GM21737 (cell line): ENCODE measurements around the gene PRDX1.
"Not testable (repeated sequence)": the region's sequence is repeated elsewhere in the genome, so short reads cannot be mapped to it uniquely, and the experiment has no call there.

Experiments
- ATAC-seq: cut with Tn5 transposase; IDR thresholded peaks from one replicate; pipeline ENCODE4 v1.9.1; 2021; ENCODE audit warnings: mild to moderate bottlenecking, moderate library complexity; ENCODE audit not compliant: unreplicated experiment

The PRDX1 gene

GRCh38 chr1:45507195-45507594, 14.5 kb downstream of the PRDX1 start:
- ATAC-seq: no peak

DNA sequence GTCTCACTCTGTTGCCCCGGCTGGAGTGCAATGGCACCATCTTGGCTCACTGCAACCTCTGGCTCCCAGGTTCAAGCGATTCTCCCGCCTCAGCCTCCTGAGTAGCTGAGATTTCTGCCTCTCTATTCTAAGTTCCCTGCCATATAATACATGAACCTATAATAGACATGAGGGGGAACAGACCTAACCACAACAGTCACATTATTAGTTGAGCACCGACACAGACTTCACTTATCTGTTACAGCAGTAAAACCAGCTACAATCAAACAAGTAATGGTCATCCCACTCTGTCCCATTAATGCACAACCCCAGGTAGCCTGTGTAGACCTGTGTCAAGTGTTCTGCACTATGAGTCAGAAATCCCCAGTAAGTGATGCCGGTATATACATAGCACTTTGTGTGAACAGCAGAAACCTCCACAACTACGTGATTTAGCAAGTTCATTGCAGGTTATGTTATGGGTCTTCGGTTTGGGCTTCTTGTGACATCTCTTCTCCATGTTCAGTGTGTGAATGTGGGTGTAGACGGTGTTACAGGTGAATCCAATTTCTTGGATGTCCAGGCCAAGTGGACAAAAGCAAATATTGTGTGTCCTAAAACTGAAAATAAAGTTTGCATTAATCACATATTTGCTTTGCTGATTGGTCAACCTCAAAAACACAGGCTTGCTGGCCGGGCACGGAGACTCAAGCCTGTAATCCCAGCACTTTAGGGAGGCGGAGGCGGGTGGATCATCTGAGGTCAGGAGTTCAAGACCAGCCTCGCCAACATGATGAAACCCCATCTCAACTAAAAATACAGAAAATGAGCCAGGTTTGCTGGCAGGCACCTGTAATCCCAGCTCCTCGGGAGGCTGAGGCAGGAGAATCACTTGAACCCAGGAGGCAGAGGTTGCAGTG, 18.0 kb downstream of the PRDX1 start:
- ATAC-seq: no peak

DNA sequence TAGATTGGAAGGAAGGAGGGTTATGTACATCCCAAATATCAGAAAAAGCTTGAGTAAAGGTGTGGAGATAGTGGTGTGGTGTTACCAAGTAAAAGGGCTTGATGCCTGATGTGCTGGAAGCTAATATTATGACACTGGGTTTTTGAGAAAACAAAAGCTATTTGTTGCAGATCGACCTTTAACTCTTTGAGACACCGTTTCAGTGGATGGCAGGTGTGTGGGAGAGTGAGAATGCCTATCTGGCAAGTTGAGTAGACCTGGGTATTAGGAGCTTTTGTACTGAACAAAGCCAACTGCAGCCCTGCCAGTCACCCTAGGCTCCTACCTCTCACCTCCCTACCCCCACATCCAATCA, 20.2 kb downstream of the PRDX1 start:
- no peak for ATAC-seq

DNA sequence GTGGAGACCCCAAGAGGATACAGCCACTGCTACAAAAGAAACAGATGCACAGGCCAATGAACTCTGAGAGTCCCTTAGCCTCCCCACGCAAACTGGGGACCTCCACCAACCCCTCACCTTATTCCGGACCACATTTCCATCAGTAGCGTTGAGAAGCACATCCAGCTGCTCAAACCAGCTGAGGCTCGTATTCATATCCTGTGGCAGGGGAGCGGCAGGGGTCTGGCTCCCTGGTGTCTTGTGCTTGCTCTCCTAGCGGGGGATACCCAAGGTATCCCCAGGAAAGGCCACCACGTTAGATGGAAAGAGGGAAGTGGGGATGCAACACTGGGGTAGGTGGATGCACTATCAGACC, 22.3 kb downstream of the PRDX1 start:
- ATAC-seq: no peak

DNA sequence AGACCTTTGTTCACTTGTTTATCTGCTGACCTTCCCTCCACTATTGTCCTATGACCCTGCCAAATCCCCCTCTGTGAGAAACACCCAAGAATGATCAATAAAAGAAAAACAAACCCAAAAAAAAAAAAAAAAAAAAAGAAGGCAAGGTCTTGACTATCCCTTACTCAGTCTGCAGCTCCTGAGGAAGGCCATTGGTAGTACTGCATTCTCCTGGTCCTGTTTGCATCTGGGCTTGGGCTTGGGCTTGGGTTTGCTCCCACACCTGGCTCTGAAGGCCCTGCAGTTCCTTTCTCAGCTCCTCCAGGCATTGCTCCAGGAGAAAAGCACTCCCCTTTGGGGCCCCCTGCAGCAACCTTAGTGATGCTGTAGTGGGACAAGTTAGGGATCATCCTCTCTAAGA, 23.4 kb downstream of the PRDX1 start:
- no peak for ATAC-seq

GRCh38 chr1:45493116-45493697, 28.5 kb downstream of the PRDX1 start:
- no peak for ATAC-seq

DNA sequence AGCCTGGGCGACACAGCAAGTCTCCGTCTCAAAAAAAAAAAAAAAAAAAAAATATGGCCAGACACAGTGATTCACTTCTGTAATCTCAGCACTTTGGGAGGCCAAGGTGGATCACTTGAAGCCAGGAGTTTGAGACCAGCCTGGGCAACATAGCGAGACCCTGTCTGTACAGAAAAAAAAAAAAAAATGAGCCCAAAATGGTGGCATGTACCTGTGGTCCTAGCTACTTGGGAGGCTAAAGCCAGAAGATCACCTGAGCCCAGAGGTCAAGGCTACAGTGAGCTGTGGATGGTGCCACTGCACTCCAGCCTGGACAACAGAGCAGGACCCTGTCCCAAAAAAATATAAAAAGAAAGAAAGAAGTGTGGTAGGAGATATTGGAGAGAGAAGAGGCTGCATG, 29.0 kb downstream of the PRDX1 start:
- ATAC-seq: no peak

GRCh38 chr1:45491487-45492260, 30.0 kb downstream of the PRDX1 start:
- ATAC-seq: no peak

GRCh38 chr1:45490626-45491486, 30.8 kb downstream of the PRDX1 start, which contains the start of gene TESK2:
Gene TESK2 (minus strand): TSS chr1:45491163. CDS start chr1:45457785, 33,378 bp downstream.
- ATAC-seq: peak; percentile 81

- ATAC-seq: no peak
Observed at GRCh38 chr1:45490121-45490625, 31.5 kb downstream of the PRDX1 start.

- ATAC-seq: not testable (repeated sequence)
Observed at GRCh38 chr1:45489379-45489778, 32.3 kb downstream of the PRDX1 start.

DNA sequence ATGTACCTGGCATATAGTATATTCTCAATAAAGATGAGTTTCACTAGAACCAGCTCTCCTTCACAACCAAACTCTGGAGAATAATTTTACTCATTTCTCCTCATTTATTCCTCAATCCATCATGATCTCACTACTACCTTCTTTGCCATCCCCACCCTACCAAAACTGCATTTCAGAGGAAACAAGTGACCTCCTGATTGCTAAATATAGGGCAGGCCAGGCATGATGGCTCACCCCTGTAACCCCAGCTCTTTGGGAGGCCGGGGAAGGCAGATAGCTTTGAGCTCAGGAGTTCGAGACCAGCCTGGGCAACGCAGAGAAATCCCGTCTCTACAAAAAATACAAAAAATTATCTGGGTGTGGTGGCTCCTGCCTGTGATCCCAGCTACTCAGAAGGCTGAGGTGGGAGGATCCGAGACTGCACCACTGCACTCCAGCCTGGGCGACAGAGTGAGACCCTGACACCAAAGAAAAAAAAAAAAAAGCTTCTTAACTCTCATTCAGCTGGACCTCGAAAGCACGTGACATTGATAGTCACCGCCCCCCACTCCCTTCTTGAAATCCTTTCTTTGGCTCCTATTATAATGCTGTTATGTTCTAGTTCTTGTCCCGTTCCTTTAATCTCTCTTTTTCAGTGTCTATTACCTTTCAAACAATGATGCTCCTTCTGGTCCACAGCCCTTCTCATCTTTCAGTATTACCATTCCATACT, 32.9 kb downstream of the PRDX1 start:
- ATAC-seq: no peak

- ATAC-seq: no peak
Observed at GRCh38 chr1:45485949-45486348, 35.7 kb downstream of the PRDX1 start.

DNA sequence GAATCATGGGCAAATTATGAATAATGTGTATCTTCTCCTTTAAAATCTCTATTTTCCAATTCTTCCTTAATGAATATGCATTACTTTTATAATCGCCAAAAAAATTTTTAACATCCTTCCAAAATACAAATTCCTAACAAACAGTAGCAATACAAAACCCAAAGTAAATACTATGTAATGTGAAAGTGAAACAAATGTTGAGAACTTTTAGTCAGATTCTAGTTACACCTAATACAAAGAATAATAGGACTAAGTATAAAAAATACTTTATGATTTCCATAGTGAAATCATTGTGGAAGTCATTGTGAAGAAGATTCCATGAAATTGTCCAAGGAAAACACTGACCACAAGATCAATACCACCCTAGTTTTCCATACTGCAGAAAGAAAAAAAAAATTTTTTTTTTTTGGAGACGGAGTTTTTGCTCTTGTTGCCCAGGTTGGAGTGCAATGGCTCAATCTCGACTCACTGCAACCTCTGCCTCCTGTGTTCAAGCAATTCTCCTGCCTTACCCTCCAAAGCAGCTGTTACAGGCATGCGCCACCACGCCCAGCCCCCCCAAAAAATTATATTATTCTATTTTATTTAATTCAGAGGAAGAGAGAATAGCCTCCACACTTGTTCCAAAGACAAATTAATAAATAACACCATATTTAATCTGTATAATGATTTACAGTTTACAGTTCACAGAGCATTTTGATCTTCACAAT, 42.5 kb downstream of the PRDX1 start:
- ATAC-seq: no peak

DNA sequence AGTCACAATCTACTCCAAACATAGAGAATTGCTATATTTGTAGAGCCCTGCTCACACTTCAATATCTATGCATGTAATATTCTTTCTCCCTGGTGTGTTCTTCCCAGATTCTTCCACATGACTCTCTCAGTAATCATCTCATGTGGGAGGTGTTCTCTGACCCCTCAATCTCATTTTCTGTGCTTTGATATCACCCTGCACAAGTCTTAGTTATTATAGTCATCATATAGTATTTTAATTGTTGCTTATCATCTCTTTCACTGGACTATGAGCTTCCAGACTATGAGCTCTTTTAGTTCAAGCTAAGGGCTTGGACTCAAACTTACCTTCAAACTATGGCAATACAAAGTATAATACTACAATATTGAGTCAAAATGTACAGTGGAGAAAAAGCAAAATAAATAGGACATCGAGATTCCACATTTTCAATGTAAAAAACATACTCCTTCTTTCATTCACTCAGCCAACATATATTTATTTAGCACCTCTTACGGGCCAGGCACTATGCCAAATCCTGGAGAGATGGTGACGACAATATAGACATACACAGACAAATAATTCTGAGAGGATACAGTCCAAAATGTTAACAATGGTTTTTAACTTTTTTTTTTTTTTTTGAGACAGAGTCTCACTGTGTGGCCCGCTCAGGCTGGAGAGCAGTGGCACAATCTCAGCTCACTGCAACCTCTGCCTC, 43.4 kb downstream of the PRDX1 start:
- no peak for ATAC-seq

- no peak for ATAC-seq
Observed at GRCh38 chr1:45477646-45478045, 44.0 kb downstream of the PRDX1 start.

- not testable (repeated sequence) for ATAC-seq
Observed at GRCh38 chr1:45474194-45474593, 47.5 kb downstream of the PRDX1 start.

DNA sequence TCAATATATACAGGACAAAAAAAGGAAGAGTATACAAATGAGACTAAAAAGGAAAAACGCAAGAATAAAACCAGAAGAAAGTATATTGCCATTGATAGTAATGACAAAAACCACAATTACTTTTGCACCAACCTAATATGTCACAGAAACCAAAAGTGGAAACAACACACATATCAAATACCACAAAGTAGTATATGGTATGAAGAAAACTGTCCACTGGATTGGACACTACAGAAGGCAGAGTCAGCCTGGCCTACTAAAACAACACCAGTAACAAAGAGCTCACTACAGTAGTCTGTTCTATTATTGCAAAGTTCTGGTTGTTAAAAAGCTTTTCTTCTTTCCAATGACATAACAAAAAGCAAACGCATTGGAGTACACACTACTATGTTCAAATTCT, 48.4 kb downstream of the PRDX1 start:
- ATAC-seq: no peak

GRCh38 chr1:45470306-45470798, 51.3 kb downstream of the PRDX1 start:
- no peak for ATAC-seq
